AG08396 (cell line): ENCODE data around the gene NOS3.

Experiments used
- DNase-seq: peaks from one replicate; pipeline ENCODE4 v3.0.0; 2012; ENCODE audit warnings: low spot score, mixed read lengths

The NOS3 gene

GRCh38 chr7:150964593-150965111 lies 26.2 kb upstream of the NOS3 start:
- DNase-seq = no peak

- no peak for DNase-seq
Measured at GRCh38 chr7:150965273-150965830, 25.5 kb upstream of the NOS3 start.

- DNase-seq = no peak
Measured at GRCh38 chr7:150966002-150966401, 24.8 kb upstream of the NOS3 start.

GRCh38 chr7:150967349-150967748 lies 23.5 kb upstream of the NOS3 start:
- DNase-seq = no peak

GRCh38 chr7:150968056-150968733 lies 22.6 kb upstream of the NOS3 start:
- no peak for DNase-seq

- no peak for DNase-seq
Measured at GRCh38 chr7:150968734-150969372, 22.0 kb upstream of the NOS3 start.

GRCh38 chr7:150969475-150969874 lies 21.3 kb upstream of the NOS3 start:
- no peak for DNase-seq

GRCh38 chr7:150970424-150970823 lies 20.4 kb upstream of the NOS3 start:
- DNase-seq = no peak

- no peak for DNase-seq
Measured at GRCh38 chr7:150971242-150972022, 19.4 kb upstream of the NOS3 start.

- no peak for DNase-seq
Measured at GRCh38 chr7:150972023-150972468, 18.8 kb upstream of the NOS3 start.

- DNase-seq = no peak
Measured at GRCh38 chr7:150972741-150973140, 18.1 kb upstream of the NOS3 start.

GRCh38 chr7:150973571-150974451 lies 17.0 kb upstream of the NOS3 start:
- DNase-seq = no peak

- DNase-seq = peak; percentile 77
Measured at GRCh38 chr7:150974468-150975391, 16.1 kb upstream of the NOS3 start.

GRCh38 chr7:150975536-150976319 lies 15.1 kb upstream of the NOS3 start:
- no peak for DNase-seq

GRCh38 chr7:150976529-150977381 lies 14.1 kb upstream of the NOS3 start:
- DNase-seq = no peak

GRCh38 chr7:150977382-150978125 lies 13.3 kb upstream of the NOS3 start:
- no peak for DNase-seq

GRCh38 chr7:150978126-150978789 lies 12.6 kb upstream of the NOS3 start, which contains the start of gene KCNH2:
TSS of gene KCNH2 (minus strand) at chr7:150978321. CDS start at chr7:150977913, 408 bp downstream.
- peak; percentile 70 for DNase-seq
